GM12878 (cell line): ENCODE results near the gene GJA10. TPM values are rescaled to one million over a fixed set of nuclear protein-coding genes. Genes with fewer than 3 reads are reported as not detected.

Experiments
- ATAC-seq: fragments of 200-7000 bp; cut with Tn5 transposase; 3 replicates; pipeline ENCODE4 v1.9.1; 2020; ENCODE audit warnings: mild to moderate bottlenecking, moderate library complexity
- BruUV-seq: library from RNA; stranded (reverse); fragments of 400-500 nt; replicated peaks from 2 replicates; lab custom pipeline; 2021; lab: Mats Ljungman, UMichigan
- CTCF ChIA-PET: fragments of 300-600 bp; sonication (Branson Sonifier 250); formaldehyde crosslinking; extraction: SDS; loops from one replicate; lab custom pipeline; 2021; ENCODE audit warnings: inconsistent platforms; lab: Yijun Ruan, JAX
- POLR2A ChIA-PET: fragments of 350-600 bp; formaldehyde crosslinking; extraction: SDS; loops from one replicate; lab custom pipeline; 2021; ENCODE audit warnings: inconsistent platforms; lab: Charles Lee
- RAD21 ChIA-PET: fragments of 300-600 bp; sonication (Branson Sonifier 250); formaldehyde crosslinking; loops from one replicate; lab custom pipeline; 2023; ENCODE audit warnings: antibody characterized with exemption; ENCODE audit not compliant: unreplicated experiment; lab: Charles Lee
- SMC1A ChIA-PET: fragments of 300-600 bp; sonication (Branson Sonifier 250); formaldehyde crosslinking; loops from one replicate; lab custom pipeline; 2023; ENCODE audit not compliant: unreplicated experiment, uncharacterized antibody; lab: Charles Lee
- DNase-seq: peaks from one replicate; pipeline ENCODE4 v3.0.0-alpha.2; 2011; ENCODE audit warnings: low read depth, low spot score
- FAIRE-seq: peaks from 3 replicates; lab custom pipeline; 2011; peaks lifted over from hg19 to GRCh38; lab: Jason Lieb, UNC
- H2AFZ ChIP-seq: 2 replicates; pipeline ENCODE4 v1.6.0; 2011; ENCODE audit warnings: low read depth, low read length, control low read depth; ENCODE audit not compliant: control insufficient read depth
- H3K27ac ChIP-seq: 2 replicates; pipeline ENCODE4 v1.5.1; 2011; ENCODE audit warnings: control low read depth; ENCODE audit not compliant: control insufficient read depth, insufficient read depth
- H3K27me3 ChIP-seq, 2 experiments: replicated peaks in 1 of 2; 2 replicates each; pipeline versions ENCODE4 v1.6.0 to v1.6.1; 2011; ENCODE audit warnings: low read length in 1 of 2; ENCODE audit not compliant: control insufficient read depth in 2 of 2, insufficient read depth in 2 of 2
- H3K36me3 ChIP-seq, 2 experiments: 2 replicates each; pipeline ENCODE4 v1.5.1; 2011; ENCODE audit warnings: low read length in 1 of 2; ENCODE audit not compliant: control insufficient read depth in 2 of 2, insufficient read depth in 2 of 2
- H3K4me1 ChIP-seq: 2 replicates; pipeline ENCODE4 v1.6.1; 2011; ENCODE audit warnings: mild to moderate bottlenecking, low read length, moderate library complexity, mixed read lengths; ENCODE audit not compliant: control insufficient read depth, insufficient read depth
- H3K4me2 ChIP-seq: 2 replicates; pipeline ENCODE4 v1.6.0; 2011; ENCODE audit warnings: control low read depth; ENCODE audit not compliant: control insufficient read depth, insufficient read depth
- H3K4me3 ChIP-seq: fragments of 200-600 bp; sonication (generic); 2 replicates; pipeline ENCODE4 v1.5.1; 2016
- H3K79me2 ChIP-seq: 2 replicates; pipeline ENCODE4 v1.6.0; 2011; ENCODE audit warnings: low read length; ENCODE audit not compliant: control insufficient read depth, insufficient read depth
- H3K9ac ChIP-seq: 2 replicates; pipeline ENCODE4 v1.8.0; 2011; ENCODE audit warnings: low read length, control low read depth, mixed read lengths; ENCODE audit not compliant: control insufficient read depth, insufficient read depth
- H3K9me3 ChIP-seq: replicated peaks from 3 replicates; pipeline ENCODE4 v1.5.1; 2011; ENCODE audit warnings: mild to moderate bottlenecking, low read length; ENCODE audit not compliant: control insufficient read depth, insufficient read depth
- H4K20me1 ChIP-seq: 2 replicates; pipeline ENCODE4 v1.6.0; 2011; ENCODE audit not compliant: control insufficient read depth, insufficient read depth
- BHLHE40 ChIP-seq, 2 experiments: fragments of 450-650 bp in 1 of 2; IDR thresholded peaks; 2 replicates each; pipeline ENCODE4 v1.6.1; 2011 to 2017; ENCODE audit warnings: low read depth in 2 of 2, borderline replicate concordance in 1 of 2, improper control_type of control experiment in 1 of 2, low read length in 1 of 2, mild to moderate bottlenecking in 1 of 2
- HDGF ChIP-seq: fragments of 450-650 bp; IDR thresholded peaks from 2 replicates; pipeline ENCODE4 v1.6.1; 2016; ENCODE audit warnings: antibody characterized with exemption
- IKZF2 ChIP-seq, 2 experiments: fragments of 450-650 bp; IDR thresholded peaks; 2 replicates each; pipeline ENCODE4 v1.6.1; 2017; ENCODE audit warnings: mild to moderate bottlenecking in 2 of 2, moderate library complexity in 2 of 2
- IRF4 ChIP-seq: IDR thresholded peaks from 2 replicates; pipeline ENCODE4 v1.6.1; 2011; ENCODE audit warnings: low read depth, low read length
- MLLT1 ChIP-seq: fragments of 450-650 bp; IDR thresholded peaks from 2 replicates; pipeline ENCODE4 v1.6.1; 2016; ENCODE audit warnings: mild to moderate bottlenecking
- NBN ChIP-seq: fragments of 450-650 bp; IDR thresholded peaks from 2 replicates; pipeline ENCODE4 v1.6.1; 2016
- NRF1 ChIP-seq: conservative IDR thresholded peaks from 2 replicates; pipeline ENCODE4 v1.6.1; 2011; ENCODE audit warnings: mild to moderate bottlenecking, low read depth, low read length, improper control_type of control experiment
- RUNX3 ChIP-seq: IDR thresholded peaks from 2 replicates; pipeline ENCODE4 v1.6.1; 2012; ENCODE audit warnings: low read length, inconsistent platforms
- SPI1 ChIP-seq: IDR thresholded peaks from 2 replicates; pipeline ENCODE4 v1.6.1; 2011; ENCODE audit warnings: low read depth, mild to moderate bottlenecking, low read length, moderate library complexity, borderline replicate concordance; ENCODE audit not compliant: insufficient read depth
- ZNF217 ChIP-seq: fragments of 450-650 bp; IDR thresholded peaks from 2 replicates; pipeline ENCODE4 v1.6.1; 2017; ENCODE audit warnings: antibody characterized with exemption, mild to moderate bottlenecking
- WGBS: methylation state at CpG from one replicate; pipeline ENCODE4 v1.1.6; 2016; ENCODE audit warnings: low lambda C conversion rate; ENCODE audit not compliant: insufficient replicate concordance, insufficient coverage; ENCODE audit errors: missing lambda C conversion rate; 5-methylcytosine and 5-hydroxymethylcytosine counted together
- in situ Hi-C: fragments of 300-500 bp; cut with MboI; formaldehyde crosslinking; loops from 9 replicates; pipeline ENCODE4 v1.14.3; 2018; ENCODE audit warnings: mixed read lengths
- intact Hi-C: fragments of 100-400 bp; cut with micrococcal nuclease; formaldehyde crosslinking; loops from one replicate; pipeline ENCODE4 v1.14.2; 2022; ENCODE audit not compliant: unreplicated experiment
- polyA plus RNA-seq, 11 experiments: library from polyadenylated mRNA; depleted of rRNA in 4 of 11; unstranded in 6 of 11; stranded (reverse) in 5 of 11; fragments of >200 nt; fragmentation: Nextera tagmentation in 4 of 11; fragmentation: Illumina TruSeq in 1 of 11; extraction: Ambion mirVana in 4 of 11; extraction: Trizol in 1 of 11; gene quantifications; 1 replicate in 1 of 11; 2 replicates in 10 of 11; pipeline versions ENCODE4 v1.2.1 to v1.2.3, GENCODE V29; 2011 to 2016; ENCODE audit warnings: inconsistent platforms in 2 of 11, missing spikeins in 2 of 11, low read depth in 1 of 11
- total RNA-seq, 4 experiments: library from RNA; depleted of rRNA in 3 of 4; stranded (reverse); fragments of >200 nt in 3 of 4; fragmentation: Illumina TruSeq in 1 of 4; extraction: Trizol in 1 of 4; gene quantifications; 2 replicates each; pipeline versions ENCODE4 v1.2.1 to v1.2.3, GENCODE V29; 2013 to 2021
- TF ChIP-seq, protein P1 (sequence below): fragments of 450-650 bp; IDR thresholded peaks from 2 replicates; pipeline ENCODE4 v1.6.1; 2017; ENCODE audit warnings: mild to moderate bottlenecking, moderate library complexity
- TF ChIP-seq, protein P2 (sequence below): fragments of 450-650 bp; IDR thresholded peaks from 2 replicates; pipeline ENCODE4 v1.6.1; 2017; ENCODE audit warnings: mild to moderate bottlenecking
- TF ChIP-seq, protein P3 (sequence below): fragments of 450-650 bp; IDR thresholded peaks from 2 replicates; pipeline ENCODE4 v1.6.1; 2014; ENCODE audit warnings: mild to moderate bottlenecking

GJA10 gene
- total and polyA plus RNA-seq, 10 of the 15 experiments (the other 5 are each of a cell fraction or from before 2014, with no cell fraction given), result not detected

GRCh38 chr6:89859744-89860143, 34.5 kb upstream of the GJA10 start (continued):
- TF ChIP-seq, protein P1, sequence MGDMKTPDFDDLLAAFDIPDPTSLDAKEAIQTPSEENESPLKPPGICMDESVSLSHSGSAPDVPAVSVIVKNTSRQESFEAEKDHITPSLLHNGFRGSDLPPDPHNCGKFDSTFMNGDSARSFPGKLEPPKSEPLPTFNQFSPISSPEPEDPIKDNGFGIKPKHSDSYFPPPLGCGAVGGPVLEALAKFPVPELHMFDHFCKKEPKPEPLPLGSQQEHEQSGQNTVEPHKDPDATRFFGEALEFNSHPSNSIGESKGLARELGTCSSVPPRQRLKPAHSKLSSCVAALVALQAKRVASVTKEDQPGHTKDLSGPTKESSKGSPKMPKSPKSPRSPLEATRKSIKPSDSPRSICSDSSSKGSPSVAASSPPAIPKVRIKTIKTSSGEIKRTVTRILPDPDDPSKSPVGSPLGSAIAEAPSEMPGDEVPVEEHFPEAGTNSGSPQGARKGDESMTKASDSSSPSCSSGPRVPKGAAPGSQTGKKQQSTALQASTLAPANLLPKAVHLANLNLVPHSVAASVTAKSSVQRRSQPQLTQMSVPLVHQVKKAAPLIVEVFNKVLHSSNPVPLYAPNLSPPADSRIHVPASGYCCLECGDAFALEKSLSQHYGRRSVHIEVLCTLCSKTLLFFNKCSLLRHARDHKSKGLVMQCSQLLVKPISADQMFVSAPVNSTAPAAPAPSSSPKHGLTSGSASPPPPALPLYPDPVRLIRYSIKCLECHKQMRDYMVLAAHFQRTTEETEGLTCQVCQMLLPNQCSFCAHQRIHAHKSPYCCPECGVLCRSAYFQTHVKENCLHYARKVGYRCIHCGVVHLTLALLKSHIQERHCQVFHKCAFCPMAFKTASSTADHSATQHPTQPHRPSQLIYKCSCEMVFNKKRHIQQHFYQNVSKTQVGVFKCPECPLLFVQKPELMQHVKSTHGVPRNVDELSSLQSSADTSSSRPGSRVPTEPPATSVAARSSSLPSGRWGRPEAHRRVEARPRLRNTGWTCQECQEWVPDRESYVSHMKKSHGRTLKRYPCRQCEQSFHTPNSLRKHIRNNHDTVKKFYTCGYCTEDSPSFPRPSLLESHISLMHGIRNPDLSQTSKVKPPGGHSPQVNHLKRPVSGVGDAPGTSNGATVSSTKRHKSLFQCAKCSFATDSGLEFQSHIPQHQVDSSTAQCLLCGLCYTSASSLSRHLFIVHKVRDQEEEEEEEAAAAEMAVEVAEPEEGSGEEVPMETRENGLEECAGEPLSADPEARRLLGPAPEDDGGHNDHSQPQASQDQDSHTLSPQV, result no peak

- H3K27me3 ChIP-seq, result no peaks in the 10 kb centered on the region
- H3K9me3 ChIP-seq, result no peaks in the 10 kb centered on the region
- WGBS, result 1% methylated on average over 5 of the region's 5 CpGs
- no peaks in the 10 kb centered on the region for H4K20me1 ChIP-seq
- H3K79me2 ChIP-seq, result no peaks in the 10 kb centered on the region
- H3K36me3 ChIP-seq, result peaks cover 3 to 11% of the 10 kb centered on the region in 2 experiments; a peak in 3 of 4 replicates
- ChIA-PET CTCF (interaction anchor here (0.8 to 1.7 kb wide), 3 partner anchors 10 to 43 kb away, joined by 4 to 5 read pairs (median 4); partner anchors contain the start of gene MDN1), RAD21 (interaction anchor here (1.2 kb wide), 1 partner anchor 78 kb away, joined by 4 read pairs; no protein-coding TSS in a partner anchor), POLR2A (interaction anchor here (1.3 to 2.2 kb wide), 3 partner anchors 27 to 43 kb away, joined by 3 to 7 read pairs (median 6); partner anchors contain the start of gene MDN1), SMC1A (interaction anchor here (1.2 to 2.5 kb wide), 4 partner anchors 18 to 48 kb away, joined by 5 to 8 read pairs (median 6); partner anchors contain the start of gene CASP8AP2)
- peak overlapping the region; percentile 53 for H3K4me2 ChIP-seq
- DNase-seq (peak; percentile 86), FAIRE-seq (peak; percentile 80), ATAC-seq (peak; percentile 91)
- H2AFZ ChIP-seq, result no peak overlapping the region; the same call in 1 of the 2 replicates
- intact Hi-C loops (loop anchor here (2.0 kb wide), 1 partner anchor 27 kb away; no protein-coding TSS in a partner anchor), in situ Hi-C loops (no loop called here)
- H3K27ac ChIP-seq, result peak overlapping the region; percentile 42
- BruUV-seq, result no TSS peak
- H3K9ac ChIP-seq, result no peak overlapping the region
- peaks cover 25% of the 10 kb centered on the region for H3K4me1 ChIP-seq
- H3K4me3 ChIP-seq, result peak overlapping the region; percentile 18; the same call in 1 of the 2 replicates
- TF ChIP-seq IRF4 (peak; percentile 15; the same call in 1 of the 2 replicates), IKZF2 (IDR thresholded peaks at IDR 0.05) (peak; percentile 57 to 59; a peak in 3 of 4 replicates), HDGF (0 out of 2 replicates have a peak, but pooled peaks have one; percentile 16), NRF1 (no peak), ZNF217 (no peak), BHLHE40 (IDR thresholded peaks at IDR 0.05; ENCODE audit: borderline replicate concordance in 1 of 2, low read depth in 2 of 2, low read length in 1 of 2) (peak; percentile 76 to 86), MLLT1 (0 out of 2 replicates have a peak, but pooled peaks have one; percentile 9), SPI1 (peak; percentile 86; the same call in 1 of the 2 replicates), RUNX3 (0 out of 2 replicates have a peak, but pooled peaks have one; percentile 30), NBN (0 out of 2 replicates have a peak, but pooled peaks have one; percentile 36)
- TF ChIP-seq, protein P2, sequence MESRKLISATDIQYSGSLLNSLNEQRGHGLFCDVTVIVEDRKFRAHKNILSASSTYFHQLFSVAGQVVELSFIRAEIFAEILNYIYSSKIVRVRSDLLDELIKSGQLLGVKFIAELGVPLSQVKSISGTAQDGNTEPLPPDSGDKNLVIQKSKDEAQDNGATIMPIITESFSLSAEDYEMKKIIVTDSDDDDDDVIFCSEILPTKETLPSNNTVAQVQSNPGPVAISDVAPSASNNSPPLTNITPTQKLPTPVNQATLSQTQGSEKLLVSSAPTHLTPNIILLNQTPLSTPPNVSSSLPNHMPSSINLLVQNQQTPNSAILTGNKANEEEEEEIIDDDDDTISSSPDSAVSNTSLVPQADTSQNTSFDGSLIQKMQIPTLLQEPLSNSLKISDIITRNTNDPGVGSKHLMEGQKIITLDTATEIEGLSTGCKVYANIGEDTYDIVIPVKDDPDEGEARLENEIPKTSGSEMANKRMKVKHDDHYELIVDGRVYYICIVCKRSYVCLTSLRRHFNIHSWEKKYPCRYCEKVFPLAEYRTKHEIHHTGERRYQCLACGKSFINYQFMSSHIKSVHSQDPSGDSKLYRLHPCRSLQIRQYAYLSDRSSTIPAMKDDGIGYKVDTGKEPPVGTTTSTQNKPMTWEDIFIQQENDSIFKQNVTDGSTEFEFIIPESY, result no peak
- TF ChIP-seq, protein P3, sequence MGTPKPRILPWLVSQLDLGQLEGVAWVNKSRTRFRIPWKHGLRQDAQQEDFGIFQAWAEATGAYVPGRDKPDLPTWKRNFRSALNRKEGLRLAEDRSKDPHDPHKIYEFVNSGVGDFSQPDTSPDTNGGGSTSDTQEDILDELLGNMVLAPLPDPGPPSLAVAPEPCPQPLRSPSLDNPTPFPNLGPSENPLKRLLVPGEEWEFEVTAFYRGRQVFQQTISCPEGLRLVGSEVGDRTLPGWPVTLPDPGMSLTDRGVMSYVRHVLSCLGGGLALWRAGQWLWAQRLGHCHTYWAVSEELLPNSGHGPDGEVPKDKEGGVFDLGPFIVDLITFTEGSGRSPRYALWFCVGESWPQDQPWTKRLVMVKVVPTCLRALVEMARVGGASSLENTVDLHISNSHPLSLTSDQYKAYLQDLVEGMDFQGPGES, result no peak
Measured at GRCh38 chr6:89862273-89862672, 32.0 kb upstream of the GJA10 start.
